Neuronal stem cell (in vitro differentiated cells): Measurements from ENCODE around the gene SLC25A11.

ENCODE experiments used
- DNase-seq: peaks from one replicate; pipeline ENCODE4 v3.0.0-alpha.2; 2013; ENCODE audit warnings: low spot score
- H2AFZ ChIP-seq: one replicate; pipeline ENCODE4 v1.6.1; 2013; ENCODE audit warnings: mild to moderate bottlenecking, low read length, inconsistent platforms
- H2AK5ac ChIP-seq: 2 replicates; pipeline ENCODE4 v1.6.1; 2013; ENCODE audit warnings: low read depth, mild to moderate bottlenecking, inconsistent platforms, low read length, moderate library complexity, mixed read lengths
- H2BK120ac ChIP-seq: 2 replicates; pipeline ENCODE4 v1.6.1; 2013; ENCODE audit warnings: low read depth, mild to moderate bottlenecking, inconsistent platforms, low read length, moderate library complexity, mixed read lengths
- H2BK12ac ChIP-seq: one replicate; pipeline ENCODE4 v1.6.1; 2013; ENCODE audit warnings: low read length, inconsistent platforms
- H2BK15ac ChIP-seq: 2 replicates; pipeline ENCODE4 v1.6.1; 2013; ENCODE audit warnings: mild to moderate bottlenecking, low read length, inconsistent platforms, mixed read lengths
- H2BK5ac ChIP-seq: one replicate; pipeline ENCODE4 v1.6.1; 2013; ENCODE audit warnings: inconsistent platforms, mild to moderate bottlenecking, low read length, moderate library complexity
- H3K14ac ChIP-seq: one replicate; pipeline ENCODE4 v1.6.1; 2013; ENCODE audit warnings: low read length, inconsistent platforms
- H3K18ac ChIP-seq: 2 replicates; pipeline ENCODE4 v1.6.1; 2013; ENCODE audit warnings: low read length, inconsistent platforms
- H3K23ac ChIP-seq: 2 replicates; pipeline ENCODE4 v1.6.1; 2013; ENCODE audit warnings: low read depth, mild to moderate bottlenecking, mixed read lengths, low read length, inconsistent platforms; ENCODE audit not compliant: poor library complexity
- H3K27ac ChIP-seq: replicated peaks from 3 replicates; pipeline ENCODE4 v1.5.1; 2013; ENCODE audit warnings: low read length, inconsistent platforms
- H3K27me3 ChIP-seq, 3 experiments: 2 replicates each; pipeline ENCODE4 v1.6.1; 2013; ENCODE audit warnings: low read length in 3 of 3, mild to moderate bottlenecking in 2 of 3, inconsistent platforms in 1 of 3, low read depth in 1 of 3, mixed read lengths in 1 of 3, moderate library complexity in 1 of 3; ENCODE audit not compliant: control insufficient read depth in 3 of 3, insufficient read depth in 3 of 3
- H3K36me3 ChIP-seq, 2 donors: replicated peaks in 1 of 2; 2 replicates each; pipeline ENCODE4 v1.6.1; 2013; ENCODE audit warnings: low read length in 2 of 2; ENCODE audit not compliant: control insufficient read depth in 2 of 2, insufficient read depth in 2 of 2
- H3K4ac ChIP-seq: 2 replicates; pipeline ENCODE4 v1.6.1; 2013; ENCODE audit warnings: inconsistent platforms, mild to moderate bottlenecking, low read length, moderate library complexity
- H3K4me1 ChIP-seq, 2 donors: 1 replicate in 1 of 2; 2 replicates in 1 of 2; pipeline ENCODE4 v1.6.1; 2013; ENCODE audit warnings: low read length in 2 of 2, low read depth in 1 of 2; ENCODE audit not compliant: control insufficient read depth in 2 of 2, insufficient read depth in 1 of 2
- H3K4me2 ChIP-seq: one replicate; pipeline ENCODE4 v1.6.1; 2013; ENCODE audit warnings: mild to moderate bottlenecking, low read length, inconsistent platforms; ENCODE audit not compliant: insufficient read depth, poor library complexity, severe bottlenecking
- H3K4me3 ChIP-seq, 2 donors: 2 replicates each; pipeline ENCODE4 v1.5.1; 2013; ENCODE audit warnings: low read length in 2 of 2, mild to moderate bottlenecking in 2 of 2, inconsistent platforms in 1 of 2, moderate library complexity in 1 of 2
- H3K79me1 ChIP-seq: one replicate; pipeline ENCODE4 v1.6.1; 2013; ENCODE audit warnings: low read depth, mild to moderate bottlenecking, inconsistent platforms, low read length, moderate library complexity
- H3K9ac ChIP-seq: one replicate; pipeline ENCODE4 v1.6.1; 2013; ENCODE audit warnings: mild to moderate bottlenecking, low read depth, low read length, inconsistent platforms; ENCODE audit not compliant: poor library complexity
- H3K9me3 ChIP-seq, 2 donors: replicated peaks in 1 of 2; 2 replicates each; pipeline versions ENCODE3 to v1.6.1; 2013; ENCODE audit warnings: low read length in 2 of 2, mild to moderate bottlenecking in 2 of 2, inconsistent platforms in 1 of 2, low read depth in 1 of 2, mixed read lengths in 1 of 2, moderate library complexity in 1 of 2; ENCODE audit not compliant: control insufficient read depth in 2 of 2, insufficient read depth in 1 of 2
- H4K8ac ChIP-seq: one replicate; pipeline ENCODE4 v1.6.1; 2013; ENCODE audit warnings: low read depth, mild to moderate bottlenecking, inconsistent platforms, low read length, moderate library complexity
- H4K91ac ChIP-seq: one replicate; pipeline ENCODE4 v1.6.1; 2013; ENCODE audit warnings: low read length, low read depth, mild to moderate bottlenecking, inconsistent platforms; ENCODE audit not compliant: poor library complexity
- WGBS, 2 donors: extraction: QIAGEN DNeasy Blood & Tissue Kit; methylation state at CpG; one replicate each; pipeline ENCODE4 v1.1.7; 2013; ENCODE audit warnings: missing lambda C conversion rate in 2 of 2, mixed read lengths in 1 of 2; ENCODE audit not compliant: insufficient read length in 2 of 2, insufficient replicate concordance in 1 of 2; ENCODE audit errors: extremely low coverage in 2 of 2; 5-methylcytosine and 5-hydroxymethylcytosine counted together

SLC25A11 gene

DNA sequence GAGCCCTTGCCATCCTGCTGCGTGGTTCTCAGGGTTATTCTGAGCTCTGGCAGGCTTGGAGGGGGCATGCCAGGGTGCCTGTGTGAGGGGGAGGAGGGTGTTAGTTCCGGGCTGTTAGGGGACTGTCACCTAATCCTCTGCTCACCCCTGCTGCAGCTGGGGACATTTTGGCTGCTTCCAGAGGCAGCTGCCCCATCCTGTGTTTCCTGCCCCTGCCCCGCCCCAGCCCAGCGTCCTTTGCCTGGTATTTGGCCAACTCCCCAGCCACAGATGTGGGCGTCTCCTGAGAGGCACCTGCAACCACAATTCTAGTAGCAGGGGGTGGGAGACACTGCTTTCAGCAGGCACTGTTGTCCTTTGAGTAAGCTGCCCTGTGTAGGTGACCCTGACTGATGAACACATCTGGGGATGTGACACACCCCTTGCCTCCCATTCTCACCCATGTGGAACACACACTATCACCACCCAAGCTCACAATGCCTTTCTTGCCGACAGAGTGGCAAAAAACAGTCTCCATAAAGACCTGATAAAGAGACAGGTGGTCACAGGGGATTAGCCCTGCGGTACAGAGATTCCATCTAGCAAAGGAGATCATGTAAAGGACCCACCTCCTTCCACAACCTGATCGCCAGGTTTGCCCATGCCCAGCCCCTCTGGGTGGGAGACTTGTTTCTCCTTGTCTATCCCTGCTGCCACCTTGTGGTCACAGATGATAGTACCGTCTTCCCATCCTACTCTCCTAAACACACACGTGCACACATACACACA, 36.6 kb downstream of the SLC25A11 start, which contains the start of gene CHRNE:
CHRNE (minus strand) TSS at position 48 of the 768 bp plus-strand sequence; CDS start at position 13, 35 bp downstream.
- Histone ChIP-seq H4K91ac (no peak within 1 kb of the TSS), H2BK5ac (no peak within 1 kb of the TSS), H3K14ac (no peak within 1 kb of the TSS), H2BK12ac (no peak within 1 kb of the TSS), H3K4me1 (peaks cover 2% of the 10 kb centered on the region in 2 donors), H3K9ac (no peak within 1 kb of the TSS), H2BK15ac (no peak within 1 kb of the TSS), H3K79me1 (peaks cover 2% of the 10 kb centered on the region), H3K4me2 (no peak within 1 kb of the TSS), H3K36me3 (peaks cover 4 to 18% of the 10 kb centered on the region in 2 donors), H3K18ac (no peak within 1 kb of the TSS), H3K23ac (no peak within 1 kb of the TSS), H2BK120ac (no peak within 1 kb of the TSS), H2AFZ (no peak within 1 kb of the TSS), H3K27me3 (peaks cover 0 to 4% (median 0%) of the 10 kb centered on the region in 3 experiments), H2AK5ac (no peak within 1 kb of the TSS), H3K9me3 (no peaks in the 10 kb centered on the region), H3K27ac (no peak within 1 kb of the TSS), H3K4ac (no peak within 1 kb of the TSS), H4K8ac (no peak within 1 kb of the TSS), H3K4me3 (peak within 1 kb of the TSS in 1 of 2 donors; percentile 47)
- peak; percentile 72 for DNase-seq
- no CpG with 5 or more reads among the region's 10 CpGs for WGBS, 2 donors

DNA sequence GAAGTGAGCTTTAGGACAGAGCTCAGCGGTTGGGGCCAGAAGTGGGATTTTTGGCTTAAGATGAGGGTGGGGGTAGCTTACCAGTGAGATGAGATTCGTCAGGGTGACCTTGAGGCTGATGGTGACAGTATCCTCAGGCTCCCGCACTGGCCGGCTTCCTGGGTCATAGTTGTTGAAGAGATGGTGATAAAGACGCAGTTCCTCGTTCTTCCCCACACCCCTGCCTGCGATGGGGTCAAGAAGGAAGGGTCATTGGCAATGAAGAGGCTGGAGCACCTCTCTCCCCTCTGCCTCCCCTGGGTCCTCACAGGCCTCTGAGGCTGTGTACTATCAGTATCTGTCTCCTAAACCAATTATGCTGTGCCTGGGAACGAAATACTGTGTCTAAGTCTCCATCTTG, 37.3 kb downstream of the SLC25A11 start:
- no peak overlapping the region for H4K91ac ChIP-seq
- peaks cover 0 to 1% of the 10 kb centered on the region in 2 donors for H3K4me1 ChIP-seq
- no peak overlapping the region for H2BK5ac ChIP-seq
- no peak overlapping the region for H3K4ac ChIP-seq
- no peak overlapping the region for H3K4me2 ChIP-seq
- peaks cover 0 to 4% (median 0%) of the 10 kb centered on the region in 3 experiments for H3K27me3 ChIP-seq
- no peak overlapping the region for H2BK12ac ChIP-seq
- H3K4me3 ChIP-seq: no peak overlapping the region
- H3K18ac ChIP-seq: no peak overlapping the region
- no peak overlapping the region for H4K8ac ChIP-seq
- peaks cover 2% of the 10 kb centered on the region for H3K79me1 ChIP-seq
- WGBS, 2 donors: no CpG with 5 or more reads among the region's 8 CpGs
- H2AFZ ChIP-seq: no peak overlapping the region
- peaks cover 4 to 20% of the 10 kb centered on the region in 2 donors for H3K36me3 ChIP-seq
- no peaks in the 10 kb centered on the region for H3K9me3 ChIP-seq
- H2AK5ac ChIP-seq: no peak overlapping the region
- no peak overlapping the region for H3K9ac ChIP-seq
- H2BK15ac ChIP-seq: no peak overlapping the region
- no peak for DNase-seq
- H2BK120ac ChIP-seq: no peak overlapping the region
- no peak overlapping the region for H3K14ac ChIP-seq
- H3K27ac ChIP-seq: no peak overlapping the region
- no peak overlapping the region for H3K23ac ChIP-seq

DNA sequence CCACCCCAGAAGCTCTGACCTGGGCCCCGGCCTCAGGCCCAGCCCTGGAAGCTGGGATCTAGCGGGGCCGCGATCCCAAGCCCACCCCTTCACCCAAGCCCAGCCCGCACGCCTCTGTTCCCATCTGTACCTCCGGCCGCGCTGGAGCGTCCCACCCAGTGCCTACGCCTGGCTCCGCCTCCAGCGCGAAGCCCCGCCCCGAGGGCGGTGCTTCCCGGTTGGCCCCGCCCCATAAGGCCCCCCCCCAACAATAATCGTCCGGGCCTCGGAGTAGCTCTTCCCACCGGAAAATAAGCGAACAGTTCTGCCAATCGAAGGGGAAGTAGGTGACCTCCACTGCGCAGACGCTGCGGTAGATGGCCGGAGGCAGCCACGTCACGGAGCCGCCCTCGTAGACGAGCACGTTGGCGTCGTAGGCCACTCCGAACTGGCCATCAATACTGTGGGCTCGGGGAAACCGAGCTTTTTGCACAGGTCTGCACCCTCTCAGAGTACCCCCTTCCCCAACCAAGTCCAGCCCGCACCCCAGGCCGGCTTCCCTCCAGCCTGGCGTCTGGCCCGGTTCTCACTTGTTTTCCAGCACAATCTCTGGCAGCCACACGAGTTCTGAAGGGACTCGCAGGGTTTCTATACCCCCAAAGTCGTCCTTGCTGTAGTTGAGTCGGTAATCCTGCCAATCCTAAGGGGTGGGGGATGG, 38.0 kb downstream of the SLC25A11 start:
- H3K23ac ChIP-seq: no peak overlapping the region
- no peak overlapping the region for H4K91ac ChIP-seq
- no peak overlapping the region for H3K4me2 ChIP-seq
- peaks cover 0 to 1% of the 10 kb centered on the region in 2 donors for H3K4me1 ChIP-seq
- peaks cover 2% of the 10 kb centered on the region for H3K79me1 ChIP-seq
- H2BK15ac ChIP-seq: no peak overlapping the region
- H2AK5ac ChIP-seq: no peak overlapping the region
- no peak overlapping the region for H4K8ac ChIP-seq
- peaks cover 0 to 4% (median 0%) of the 10 kb centered on the region in 3 experiments for H3K27me3 ChIP-seq
- H3K9ac ChIP-seq: no peak overlapping the region
- H3K18ac ChIP-seq: no peak overlapping the region
- H3K27ac ChIP-seq: no peak overlapping the region
- H2BK5ac ChIP-seq: no peak overlapping the region
- no peak overlapping the region for H2BK12ac ChIP-seq
- no peak overlapping the region for H3K4me3 ChIP-seq
- WGBS, 2 donors: no CpG with 5 or more reads among the region's 48 CpGs
- no peaks in the 10 kb centered on the region for H3K9me3 ChIP-seq
- no peak overlapping the region for H2AFZ ChIP-seq
- H3K36me3 ChIP-seq: peaks cover 4 to 27% of the 10 kb centered on the region in 2 donors
- no peak overlapping the region for H3K4ac ChIP-seq
- H3K14ac ChIP-seq: no peak overlapping the region
- no peak for DNase-seq
- no peak overlapping the region for H2BK120ac ChIP-seq

DNA sequence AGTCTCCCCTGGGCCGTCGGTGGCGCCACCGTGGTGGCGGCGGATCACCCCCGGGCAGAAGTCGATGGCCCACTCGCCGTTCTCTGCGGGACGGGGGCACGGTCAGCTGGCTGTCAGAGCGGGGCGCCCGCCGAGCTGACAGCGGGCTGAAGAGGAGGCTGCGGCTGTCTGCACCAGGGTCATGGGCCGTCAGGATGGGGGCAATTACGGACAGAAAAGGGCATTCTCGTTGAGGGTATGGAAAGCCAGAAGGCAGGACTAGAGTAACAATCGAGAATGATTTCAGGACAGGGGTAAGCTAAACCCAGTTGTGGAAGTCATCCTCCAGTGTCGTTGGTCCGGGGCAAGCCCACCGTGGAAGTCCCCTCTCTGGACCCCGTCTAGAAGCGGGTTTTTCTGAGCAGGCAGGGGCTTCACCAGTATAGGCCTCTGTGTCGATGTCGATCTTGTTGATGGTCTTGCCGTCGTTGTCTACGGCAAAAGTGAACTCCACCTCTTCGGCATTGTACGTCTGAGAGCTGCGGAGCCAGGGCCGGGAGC, 38.7 kb downstream of the SLC25A11 start:
- WGBS, 2 donors: no CpG with 5 or more reads among the region's 37 CpGs
- DNase-seq: no peak
- peak overlapping the region; percentile 4 for H3K4me2 ChIP-seq

More for the DNA sequence above, 38.7 kb downstream of the SLC25A11 start:
- no peak overlapping the region for H3K4me3 ChIP-seq
- no peak overlapping the region for H4K91ac ChIP-seq
- peak overlapping the region; percentile 72 for H2BK120ac ChIP-seq
- peaks cover 2% of the 10 kb centered on the region for H3K79me1 ChIP-seq
- H3K36me3 ChIP-seq: peaks cover 10 to 33% of the 10 kb centered on the region in 2 donors
- no peaks in the 10 kb centered on the region for H3K9me3 ChIP-seq
- no peak overlapping the region for H2AFZ ChIP-seq
- H4K8ac ChIP-seq: no peak overlapping the region
- H3K4me1 ChIP-seq: peaks cover 0 to 1% of the 10 kb centered on the region in 2 donors
- H2AK5ac ChIP-seq: peak overlapping the region; percentile 42
- no peak overlapping the region for H3K14ac ChIP-seq
- H3K23ac ChIP-seq: no peak overlapping the region
- H2BK15ac ChIP-seq: no peak overlapping the region
- H2BK12ac ChIP-seq: no peak overlapping the region
- peaks cover 0 to 4% (median 0%) of the 10 kb centered on the region in 3 experiments for H3K27me3 ChIP-seq
- no peak overlapping the region for H3K27ac ChIP-seq
- H3K18ac ChIP-seq: peak overlapping the region; percentile 71
- H3K4ac ChIP-seq: peak overlapping the region; percentile 44
- no peak overlapping the region for H2BK5ac ChIP-seq
- peak overlapping the region; percentile 70 for H3K9ac ChIP-seq
